GM12875 (cell line): Measurements from ENCODE around the gene CFL1.

ENCODE experiments used
- H3K4me3 ChIP-seq: one replicate; pipeline ENCODE4 v1.5.1; 2011; ENCODE audit warnings: low read depth, low read length, control low read depth
- TF ChIP-seq, protein P1 (sequence below): IDR thresholded peaks from 2 replicates; pipeline ENCODE4 v1.5.1; 2011; ENCODE audit warnings: low read depth, mild to moderate bottlenecking, control low read depth, inconsistent platforms, low read length, moderate library complexity, borderline replicate concordance; ENCODE audit not compliant: insufficient read depth

CFL1 gene

DNA sequence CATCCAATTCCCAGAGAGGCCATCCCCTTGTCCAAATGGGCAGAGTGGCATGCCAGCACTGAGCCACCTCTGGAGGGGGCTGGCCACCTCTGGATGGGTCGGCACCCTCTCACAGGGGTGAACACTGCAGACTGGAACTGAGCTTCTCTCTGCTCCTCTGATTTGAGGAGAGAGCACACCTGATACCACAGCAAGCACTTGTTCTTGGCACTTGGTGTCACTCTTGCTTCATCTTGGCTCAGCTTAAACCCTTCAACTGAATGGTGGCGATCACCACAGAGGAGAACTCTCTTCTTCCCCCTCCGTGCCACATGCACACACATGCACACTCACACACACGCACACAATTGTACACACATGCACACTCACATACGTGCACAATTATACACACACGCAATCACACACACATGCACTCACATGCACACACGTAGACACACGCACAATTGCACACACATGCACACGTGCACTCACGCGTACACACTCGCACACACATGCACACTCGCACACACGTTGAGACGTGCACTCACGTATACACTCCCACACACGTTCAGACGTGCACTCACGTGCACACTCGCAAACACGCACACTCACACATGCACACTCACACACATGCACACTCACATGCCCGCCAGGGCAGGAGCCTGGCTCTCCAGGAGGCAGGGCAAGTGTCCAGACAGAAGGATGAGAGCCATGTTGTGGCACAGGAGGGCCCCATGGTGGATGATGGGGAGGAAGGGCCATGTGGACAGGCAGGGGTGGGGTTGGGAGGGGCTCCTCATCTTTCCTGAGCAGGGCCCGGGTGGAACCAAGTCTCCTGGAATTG is 47.7 kb downstream of the CFL1 start:
- no peak overlapping the region for H3K4me3 ChIP-seq
- TF ChIP-seq, protein P1, sequence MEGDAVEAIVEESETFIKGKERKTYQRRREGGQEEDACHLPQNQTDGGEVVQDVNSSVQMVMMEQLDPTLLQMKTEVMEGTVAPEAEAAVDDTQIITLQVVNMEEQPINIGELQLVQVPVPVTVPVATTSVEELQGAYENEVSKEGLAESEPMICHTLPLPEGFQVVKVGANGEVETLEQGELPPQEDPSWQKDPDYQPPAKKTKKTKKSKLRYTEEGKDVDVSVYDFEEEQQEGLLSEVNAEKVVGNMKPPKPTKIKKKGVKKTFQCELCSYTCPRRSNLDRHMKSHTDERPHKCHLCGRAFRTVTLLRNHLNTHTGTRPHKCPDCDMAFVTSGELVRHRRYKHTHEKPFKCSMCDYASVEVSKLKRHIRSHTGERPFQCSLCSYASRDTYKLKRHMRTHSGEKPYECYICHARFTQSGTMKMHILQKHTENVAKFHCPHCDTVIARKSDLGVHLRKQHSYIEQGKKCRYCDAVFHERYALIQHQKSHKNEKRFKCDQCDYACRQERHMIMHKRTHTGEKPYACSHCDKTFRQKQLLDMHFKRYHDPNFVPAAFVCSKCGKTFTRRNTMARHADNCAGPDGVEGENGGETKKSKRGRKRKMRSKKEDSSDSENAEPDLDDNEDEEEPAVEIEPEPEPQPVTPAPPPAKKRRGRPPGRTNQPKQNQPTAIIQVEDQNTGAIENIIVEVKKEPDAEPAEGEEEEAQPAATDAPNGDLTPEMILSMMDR, result 0 out of 2 replicates have a peak, but pooled peaks have one; percentile 9

DNA sequence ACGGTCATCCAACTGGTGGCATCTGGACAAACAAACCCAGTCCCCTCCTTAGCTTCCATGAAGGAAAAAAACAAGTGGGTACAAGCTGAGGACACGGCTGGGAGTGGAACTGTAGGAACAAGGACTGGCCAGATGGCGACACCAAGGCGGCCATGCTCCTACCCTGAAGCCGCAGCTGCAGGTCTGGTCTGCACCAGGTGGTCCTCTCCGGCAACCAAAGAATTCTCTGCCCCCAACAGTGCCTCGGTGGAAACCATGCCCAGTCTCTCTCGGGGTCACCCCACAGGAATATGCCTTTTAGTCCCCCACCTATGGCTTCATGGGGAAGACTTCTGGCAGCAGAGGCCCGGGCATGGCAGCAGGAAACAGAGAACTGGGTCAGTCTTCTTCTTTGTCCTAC is 48.5 kb downstream of the CFL1 start:
- no peak overlapping the region for H3K4me3 ChIP-seq
- TF ChIP-seq, protein P1, result no peak

DNA sequence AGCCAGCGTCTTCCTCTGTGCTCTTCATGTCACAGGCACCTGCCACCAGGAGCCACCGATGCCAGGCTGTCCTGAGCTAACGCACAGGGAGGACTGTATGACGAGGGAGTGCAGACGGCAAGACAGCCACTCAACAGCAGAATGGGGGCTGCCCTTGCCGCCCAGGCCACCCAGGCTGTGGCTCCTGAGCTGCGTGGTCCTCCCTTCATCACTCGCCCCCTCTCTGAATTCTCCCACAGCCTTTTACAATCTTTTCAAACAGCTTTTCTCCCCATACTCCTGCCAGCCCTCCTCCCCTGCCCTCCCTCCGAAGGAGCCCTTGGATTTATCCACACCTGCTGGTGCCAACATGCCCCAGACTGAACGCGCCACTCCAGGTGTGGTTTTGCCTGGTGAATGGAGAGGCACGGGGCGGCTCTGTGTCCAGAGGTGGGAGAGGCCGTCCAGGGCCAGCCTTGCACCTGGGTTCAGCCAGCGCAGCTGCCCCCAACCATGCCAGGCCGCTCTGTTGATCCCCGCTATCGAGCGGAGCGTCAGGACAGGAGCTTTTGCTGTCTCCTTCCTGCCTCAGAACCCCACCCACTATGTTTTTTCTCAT is 49.1 kb downstream of the CFL1 start:
- H3K4me3 ChIP-seq, result no peak overlapping the region
- TF ChIP-seq, protein P1, result no peak

DNA sequence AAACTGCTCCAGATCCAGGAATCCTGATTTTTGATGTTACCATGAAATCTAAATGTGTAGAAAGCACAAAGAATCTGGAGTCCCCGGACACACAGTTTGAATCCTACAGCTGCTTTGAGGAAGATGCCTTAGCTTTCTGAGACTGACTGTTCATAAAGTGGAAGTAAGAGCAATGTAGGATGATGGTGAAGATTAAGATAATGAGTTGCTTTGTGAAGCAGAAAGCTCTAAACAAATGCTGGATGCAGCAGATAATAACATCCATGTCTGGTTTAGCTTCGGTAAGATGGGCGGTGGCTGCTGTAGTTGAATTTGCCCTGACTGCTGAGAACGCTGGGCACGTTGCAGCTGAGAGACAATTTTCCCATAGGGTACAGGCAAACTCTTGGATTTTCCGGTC is 51.0 kb downstream of the CFL1 start:
- H3K4me3 ChIP-seq, result no peak overlapping the region
- TF ChIP-seq, protein P1, result no peak
